GM19372 (cell line): ENCODE results near the gene MARK2.
A peak's percentile ranks its signal among the peaks of the same experiment; 100 is the strongest.
"Not testable (repeated sequence)": the region's sequence is repeated elsewhere in the genome, so short reads cannot be mapped to it uniquely, and the experiment has no call there.

Experiments
- ATAC-seq: cut with Tn5 transposase; IDR thresholded peaks from one replicate; pipeline ENCODE4 v1.9.1; 2021; ENCODE audit warnings: mild to moderate bottlenecking, low read depth, moderate library complexity; ENCODE audit not compliant: unreplicated experiment

MARK2 gene

DNA sequence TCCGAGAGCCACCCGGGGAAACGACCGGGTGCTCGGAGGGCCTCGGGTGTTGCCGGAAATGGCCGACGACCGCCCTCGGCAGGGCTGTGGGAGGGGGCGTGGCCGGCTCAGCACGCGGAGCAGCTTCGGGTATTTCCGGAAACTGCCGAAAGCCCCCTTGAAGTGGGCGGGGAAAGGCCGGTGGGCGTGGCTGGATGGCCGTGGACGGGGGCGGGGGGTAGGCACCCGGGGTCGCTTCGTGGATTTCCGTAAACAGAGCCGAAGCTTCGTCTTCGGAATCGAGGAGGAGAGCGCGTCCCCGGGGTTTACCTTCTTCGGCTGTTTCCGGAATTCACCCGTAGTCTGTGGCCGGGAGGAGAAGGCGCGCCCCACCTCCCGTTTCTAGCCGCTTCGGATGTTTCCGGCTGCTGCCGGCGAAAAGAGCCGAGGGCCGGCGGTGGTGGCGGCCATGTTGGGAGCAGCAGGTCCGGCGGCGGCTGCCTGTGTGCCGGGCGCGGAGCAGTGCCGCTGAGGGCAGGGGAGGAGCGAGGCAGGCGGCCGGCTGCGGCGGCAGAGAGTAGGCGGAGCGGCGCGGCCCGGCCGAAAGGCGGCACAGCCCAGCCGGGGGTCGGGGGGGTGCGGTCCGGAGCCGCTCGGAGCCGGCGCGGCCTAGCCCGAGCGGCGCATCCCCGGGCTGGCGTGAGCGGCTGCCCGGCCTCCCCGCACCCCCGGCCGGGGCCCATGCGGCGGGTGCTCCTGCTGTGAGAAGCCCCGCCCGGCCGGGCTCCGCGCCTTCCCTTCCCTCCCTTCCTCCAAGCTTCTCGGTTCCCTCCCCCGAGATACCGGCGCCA, at the start of gene MARK2:
Gene MARK2 (plus strand): TSS at position 433 of the 830 bp plus-strand sequence. CDS start 397 bp downstream, at position 830.
- ATAC-seq, result peak; percentile 80

DNA sequence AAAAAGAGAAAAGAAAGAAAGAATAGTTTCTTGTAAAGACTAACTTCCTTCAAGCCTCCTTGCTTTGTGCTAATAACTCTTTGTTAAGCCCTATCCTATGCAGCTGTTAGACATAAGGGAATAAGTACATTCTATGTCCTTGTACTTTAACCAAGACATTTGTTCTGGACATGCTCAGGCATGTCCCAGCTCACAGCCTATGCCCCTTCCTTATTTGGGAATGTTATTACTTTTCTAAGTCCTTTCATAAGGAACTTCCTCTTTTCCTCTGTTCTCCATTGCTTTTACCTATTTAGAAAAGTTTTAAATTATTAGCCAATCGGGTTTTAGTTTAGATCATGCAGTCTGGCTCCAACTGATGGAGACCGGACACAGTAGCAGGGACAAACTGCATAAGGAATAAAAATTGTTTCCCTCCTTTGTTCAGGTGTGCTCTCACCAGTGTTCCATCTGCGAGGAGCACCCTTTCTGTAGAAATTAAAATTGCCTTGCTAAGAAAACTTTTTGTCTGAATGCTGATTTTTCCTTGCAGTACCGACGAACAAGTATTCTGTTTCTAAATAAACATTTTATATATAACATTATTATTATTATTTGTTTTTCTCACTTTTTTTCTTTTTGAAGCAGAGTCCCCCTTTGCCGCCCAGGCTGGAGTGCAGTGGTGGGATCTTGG, 47.3 kb upstream of the MARK2 start:
- ATAC-seq, result no peak

DNA sequence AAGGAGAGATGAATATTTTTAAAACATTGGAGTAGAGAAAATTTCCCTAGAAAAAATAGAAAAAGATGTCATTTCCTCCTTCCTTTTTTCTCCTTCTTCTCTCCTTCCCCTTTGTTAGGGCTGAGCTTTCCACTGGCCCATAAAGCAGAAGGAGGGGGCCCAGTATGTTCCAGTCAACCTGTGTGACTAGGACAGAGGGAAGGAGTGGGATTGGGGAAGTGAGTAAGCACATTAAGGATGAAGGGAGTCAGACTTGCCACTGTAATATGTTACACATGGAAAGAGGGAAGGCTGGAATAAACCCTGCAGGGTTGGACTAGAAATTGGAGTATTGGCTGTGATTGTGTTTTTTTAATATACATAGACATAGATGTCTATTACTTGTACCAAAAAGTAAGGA, 45.7 kb upstream of the MARK2 start:
- no peak for ATAC-seq

DNA sequence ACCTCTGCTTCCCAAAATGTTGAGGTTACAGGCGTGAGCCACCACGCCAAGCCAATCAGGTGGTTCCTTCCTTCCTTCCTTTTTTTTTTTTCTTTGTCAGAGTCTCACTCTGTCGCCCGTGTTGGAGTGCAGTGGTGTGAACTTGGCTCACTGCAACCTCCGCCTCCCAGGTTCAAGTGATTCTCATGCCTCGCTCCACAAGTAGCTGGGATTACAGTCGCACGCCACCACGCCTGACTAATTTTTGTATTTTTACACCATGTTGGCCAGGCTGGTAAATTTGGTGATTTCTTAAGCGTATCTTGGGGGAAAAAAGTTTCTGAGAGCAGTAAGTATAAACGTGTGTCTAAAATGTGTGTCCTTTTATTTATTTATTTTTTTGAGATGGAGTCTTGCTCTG, 43.8 kb upstream of the MARK2 start:
- ATAC-seq, result no peak

DNA sequence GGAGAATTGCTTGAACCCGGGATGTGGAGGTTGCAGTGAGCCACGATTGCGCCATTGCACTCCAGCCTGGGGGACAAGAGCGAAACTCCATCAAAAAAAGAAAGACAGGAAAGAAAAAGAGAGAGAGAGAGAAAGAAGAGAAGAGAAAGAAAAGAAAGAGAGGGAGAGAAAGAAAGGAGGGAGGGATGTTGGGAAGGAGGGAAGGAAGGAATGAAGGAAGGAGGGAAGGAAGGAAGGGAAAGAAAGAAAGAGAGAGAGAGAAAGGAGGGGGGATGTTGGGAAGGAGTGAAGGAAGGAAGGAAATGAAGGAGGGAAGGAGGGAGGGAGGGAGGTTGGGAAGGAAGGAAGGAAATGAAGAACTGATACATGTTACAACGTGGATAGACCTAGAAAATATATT, 38.0 kb upstream of the MARK2 start:
- no peak for ATAC-seq

DNA sequence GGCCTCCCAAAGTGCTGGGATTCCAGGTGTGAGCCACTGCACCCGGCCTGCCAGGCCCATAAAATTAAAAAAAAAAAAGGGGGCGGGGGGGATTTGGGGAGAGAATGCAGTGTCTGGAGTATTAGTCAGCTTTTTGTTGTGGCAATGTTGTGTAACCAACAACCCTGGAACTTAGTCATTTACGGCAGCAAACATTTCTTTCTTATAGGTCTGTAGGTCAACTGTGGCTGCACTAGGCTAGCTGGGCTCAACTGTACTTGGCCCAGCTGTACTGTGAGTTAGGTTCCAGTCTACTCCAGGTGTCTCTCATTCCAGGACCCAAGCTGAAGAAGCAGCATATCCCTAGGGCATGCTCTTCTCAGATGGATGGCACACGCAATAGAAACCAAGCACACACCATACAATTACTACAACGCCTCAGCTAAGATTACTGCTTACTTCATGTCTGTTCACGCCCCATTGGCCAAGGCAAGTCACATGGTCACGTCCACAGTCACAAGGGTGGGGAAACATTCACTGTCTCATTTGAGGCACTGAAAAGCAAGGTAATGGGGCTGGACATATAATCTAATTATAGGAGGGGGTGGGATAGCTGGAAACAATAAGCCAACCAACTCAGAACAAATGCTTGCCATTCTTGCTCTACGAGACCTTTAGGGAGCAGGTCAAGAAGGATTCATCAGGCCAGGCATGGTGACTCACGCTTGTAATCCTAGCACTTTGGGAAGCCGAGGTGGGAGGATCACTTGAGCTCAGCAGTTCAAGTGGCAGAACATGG, 36.1 kb upstream of the MARK2 start:
- ATAC-seq, result no peak

DNA sequence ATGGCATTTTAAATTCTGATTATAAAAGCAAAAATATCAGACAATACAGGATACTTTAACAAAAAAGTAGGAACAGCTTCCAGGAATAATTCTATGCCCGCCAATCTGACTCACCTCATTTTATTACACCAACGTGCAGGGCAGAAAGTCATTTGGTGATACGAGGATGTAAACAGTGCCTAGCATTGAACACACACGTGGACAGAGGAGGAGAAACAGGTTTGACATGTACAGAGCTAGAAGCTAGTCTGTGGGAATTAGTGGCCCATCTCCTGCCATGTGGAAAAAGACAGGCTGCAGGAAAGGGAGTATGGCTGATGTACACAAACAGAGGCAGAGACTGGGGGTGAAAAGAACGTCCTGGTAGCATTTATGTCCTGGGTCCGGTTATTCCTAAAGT, 34.7 kb upstream of the MARK2 start:
- ATAC-seq, result no peak

DNA sequence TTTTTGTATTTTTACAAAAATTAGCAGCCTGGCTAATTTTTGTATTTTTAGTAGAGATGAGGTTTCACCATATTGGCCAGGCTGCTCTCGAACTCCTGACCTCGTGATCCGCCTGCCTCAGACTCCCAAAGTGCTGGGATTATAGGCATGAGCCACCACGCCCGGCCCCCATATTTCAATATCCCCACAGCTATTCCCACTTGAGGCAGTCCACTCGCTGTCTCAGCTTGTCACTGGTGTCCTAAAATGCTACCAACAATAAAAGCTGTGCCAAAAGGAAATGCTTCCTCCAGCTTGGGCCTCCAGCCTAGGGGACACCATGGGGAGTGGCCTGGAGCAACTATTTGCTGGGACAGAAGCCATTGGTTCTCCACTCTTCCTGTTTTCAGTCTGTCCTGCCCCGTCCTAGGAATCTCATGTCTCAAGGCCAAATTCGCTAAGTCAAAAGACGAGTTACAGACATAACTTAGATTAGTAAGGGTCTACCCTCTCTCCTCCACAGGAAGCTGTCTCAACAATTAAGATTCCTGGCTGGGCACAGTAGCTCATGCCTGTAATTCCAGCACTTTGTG, 33.0 kb upstream of the MARK2 start:
- ATAC-seq, result no peak

DNA sequence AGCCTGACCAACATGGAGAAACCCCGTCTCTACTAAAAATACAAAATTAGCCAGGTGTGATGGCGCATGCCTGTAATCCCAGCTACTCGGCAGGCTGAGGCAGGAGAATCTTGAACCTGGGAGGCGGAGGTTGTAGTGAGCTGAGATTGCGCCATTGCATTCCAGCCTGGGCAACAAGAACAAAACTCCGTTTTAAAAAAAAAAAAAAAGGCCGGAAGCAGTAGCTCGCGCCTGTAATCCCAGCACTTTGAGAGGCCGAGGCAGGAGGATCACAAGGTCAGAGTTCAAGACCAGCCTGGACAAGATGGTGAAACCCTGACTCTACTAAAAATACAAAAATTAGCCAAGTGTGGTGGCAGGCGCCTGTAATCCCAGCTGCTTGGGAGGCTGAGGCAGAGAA, 28.5 kb upstream of the MARK2 start:
- ATAC-seq, result not testable (repeated sequence)

DNA sequence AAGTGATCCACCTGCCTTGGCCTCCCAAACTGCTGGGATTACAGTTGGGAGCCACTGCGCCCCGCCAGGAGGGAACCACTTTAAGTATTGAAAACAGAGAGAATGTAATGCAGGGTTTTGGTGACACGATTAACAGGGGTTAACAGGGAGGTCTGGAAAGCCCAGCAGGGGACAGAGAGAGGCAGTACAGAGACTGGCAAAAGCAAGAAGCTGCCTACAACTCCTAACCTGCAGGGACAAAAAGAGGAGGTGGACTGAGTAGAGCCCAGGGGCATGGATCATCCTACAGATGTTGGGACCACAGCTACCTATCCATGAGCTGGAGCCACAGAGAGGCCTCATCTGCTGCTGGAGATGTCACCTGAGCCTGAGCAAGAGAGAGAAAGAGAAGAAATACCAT, 27.4 kb upstream of the MARK2 start:
- no peak for ATAC-seq

DNA sequence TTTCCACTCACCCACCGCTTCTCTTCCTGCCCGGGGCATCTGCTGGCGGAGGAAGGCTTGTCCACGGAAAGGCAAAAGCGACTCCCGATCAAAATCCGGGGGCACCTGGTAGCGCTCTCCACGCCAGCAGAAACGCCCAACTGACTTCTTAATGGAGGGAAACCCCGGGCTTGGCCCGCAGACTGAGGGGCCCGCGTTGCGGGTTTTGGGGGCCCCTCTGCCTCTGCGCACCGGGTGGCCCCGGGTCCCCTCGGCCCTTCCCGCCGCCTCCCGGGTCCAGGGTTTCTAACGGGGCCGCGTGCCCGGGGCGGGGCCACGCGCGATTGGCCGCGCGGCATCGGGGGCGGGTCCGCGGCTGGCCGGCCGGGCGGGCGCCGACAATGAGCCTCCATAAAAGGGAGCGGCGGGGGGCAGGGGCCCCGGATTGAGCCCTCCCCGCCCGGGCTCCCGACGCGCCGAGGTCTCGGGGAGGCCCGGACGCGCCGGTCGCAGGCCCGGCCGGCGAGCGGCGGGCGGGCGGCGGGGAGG, 25.8 kb upstream of the MARK2 start, which contains the start of gene SPINDOC:
Gene SPINDOC (plus strand): TSS at position 422 of the 528 bp plus-strand sequence. CDS start 231 bp downstream, outside the sequence.
- ATAC-seq, result peak; percentile 77

DNA sequence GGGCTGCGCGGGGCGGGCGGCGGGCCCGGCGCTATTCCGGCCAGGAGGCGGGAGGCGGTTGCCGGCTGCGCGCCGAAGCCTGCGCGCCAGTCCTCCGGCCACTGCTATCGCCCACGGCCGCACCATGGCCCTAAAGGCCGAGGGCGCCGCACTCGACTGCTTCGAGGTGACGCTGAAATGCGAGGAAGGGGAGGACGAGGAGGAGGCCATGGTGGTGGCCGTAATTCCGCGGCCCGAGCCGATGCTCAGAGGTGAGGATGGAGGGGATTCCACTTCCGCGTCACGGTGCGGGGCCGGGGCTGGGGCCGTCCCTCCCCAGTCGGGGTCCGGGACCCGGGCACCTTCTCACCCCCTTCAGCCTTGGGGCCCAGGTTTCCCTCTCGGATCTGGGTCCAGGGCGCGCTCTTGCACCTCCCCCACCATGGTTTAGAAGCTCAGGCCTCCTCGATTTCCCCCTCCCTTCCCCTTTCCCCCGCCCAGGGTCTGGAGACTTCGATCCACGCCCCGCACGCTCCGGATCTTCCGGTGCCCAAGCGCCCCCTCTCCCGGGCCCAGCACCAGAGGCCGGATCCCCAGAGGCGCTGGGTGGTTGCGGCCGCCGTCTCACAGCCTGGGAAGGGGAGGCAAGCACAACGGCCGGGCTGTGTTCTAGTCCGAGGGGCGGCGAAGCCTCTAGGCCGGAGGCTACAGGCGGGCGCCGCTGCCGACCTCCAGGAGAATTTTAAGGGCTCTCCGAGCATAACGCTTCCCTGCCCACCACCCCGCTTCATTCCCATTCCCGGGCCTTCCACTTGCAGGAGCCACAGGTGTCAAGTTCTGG, 25.1 kb upstream of the MARK2 start:
- ATAC-seq, result peak; percentile 50

DNA sequence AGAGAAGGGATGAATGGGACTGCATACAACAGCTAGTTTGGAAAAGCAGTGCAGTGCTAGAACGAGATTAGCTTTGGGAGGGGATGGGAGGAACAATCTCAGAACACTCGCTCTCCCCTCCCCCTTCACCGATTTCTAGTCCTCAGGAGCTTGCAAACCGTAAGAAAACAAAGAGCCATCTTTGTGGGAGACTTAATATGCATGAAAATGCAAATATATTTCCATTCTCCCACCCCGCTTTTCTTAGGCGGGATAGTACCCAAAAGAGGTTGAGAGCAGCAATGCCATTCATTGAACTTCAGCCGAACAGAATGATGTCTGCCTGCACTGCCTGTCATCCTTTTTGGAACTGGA, 24.6 kb upstream of the MARK2 start:
- ATAC-seq, result no peak

DNA sequence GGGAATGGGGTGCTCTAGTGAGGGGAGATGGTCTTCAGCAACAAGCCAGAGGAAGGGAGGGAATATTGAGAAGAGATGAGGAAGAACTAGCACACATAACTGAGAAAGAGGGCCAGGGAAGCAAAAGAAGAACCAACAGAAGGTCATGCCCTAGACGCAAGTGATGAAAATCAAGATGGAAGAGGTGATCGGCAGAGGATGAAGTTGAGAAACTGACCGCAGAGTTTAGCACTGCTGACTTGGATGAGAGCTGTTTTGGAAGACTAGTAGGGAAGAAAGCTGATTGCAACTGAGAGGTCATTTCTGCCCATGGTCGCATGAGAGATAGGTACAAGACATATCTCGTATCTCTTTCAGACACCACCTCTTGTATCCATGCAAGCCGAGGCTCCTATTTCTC, 22.7 kb upstream of the MARK2 start:
- ATAC-seq, result no peak

DNA sequence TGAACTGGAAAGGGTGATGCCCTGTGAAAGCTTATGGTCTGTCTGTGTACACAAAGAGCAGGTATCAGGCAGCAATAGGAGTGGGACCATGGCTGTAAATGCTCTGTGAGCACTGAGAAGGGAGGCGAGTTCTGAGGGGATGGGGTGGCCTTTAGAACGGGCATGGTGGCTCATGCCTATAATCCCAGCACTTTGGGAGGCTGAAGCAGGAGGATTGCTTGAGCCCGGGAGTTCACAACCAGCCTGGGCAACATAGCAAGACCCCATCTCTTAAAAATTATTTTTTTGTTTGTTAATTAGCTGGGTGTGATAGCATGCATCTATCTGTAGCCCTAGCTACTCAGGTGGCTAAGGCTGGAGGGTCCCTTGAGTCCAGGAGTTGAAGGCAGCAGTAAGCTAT, 22.2 kb upstream of the MARK2 start:
- ATAC-seq, result no peak

DNA sequence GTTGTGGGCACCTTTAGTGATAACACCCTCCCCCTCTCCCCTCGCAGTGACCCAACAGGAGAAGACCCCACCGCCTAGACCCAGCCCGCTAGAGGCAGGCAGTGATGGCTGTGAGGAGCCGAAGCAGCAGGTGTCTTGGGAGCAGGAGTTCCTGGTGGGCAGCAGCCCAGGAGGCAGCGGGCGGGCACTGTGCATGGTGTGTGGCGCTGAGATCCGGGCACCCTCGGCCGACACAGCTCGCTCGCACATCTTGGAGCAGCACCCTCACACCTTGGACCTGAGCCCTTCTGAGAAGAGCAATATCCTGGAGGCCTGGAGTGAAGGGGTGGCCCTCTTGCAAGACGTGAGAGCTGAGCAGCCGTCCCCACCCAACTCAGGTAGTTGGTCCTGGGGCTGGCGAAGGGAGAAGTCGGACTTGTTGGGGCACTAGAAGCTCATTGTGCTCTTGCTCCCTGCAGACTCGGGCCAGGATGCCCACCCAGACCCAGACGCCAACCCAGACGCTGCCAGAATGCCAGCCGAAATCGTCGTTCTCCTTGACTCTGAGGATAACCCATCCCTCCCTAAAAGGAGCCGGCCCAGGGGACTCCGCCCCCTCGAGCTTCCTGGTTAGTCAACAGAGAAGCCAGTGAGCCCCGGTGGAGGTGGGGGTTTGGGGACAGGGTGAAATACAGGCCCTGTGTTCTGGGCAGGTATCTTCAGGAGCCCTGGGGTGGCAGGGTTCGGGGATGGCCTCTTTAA, 21.0 kb upstream of the MARK2 start:
- no peak for ATAC-seq

DNA sequence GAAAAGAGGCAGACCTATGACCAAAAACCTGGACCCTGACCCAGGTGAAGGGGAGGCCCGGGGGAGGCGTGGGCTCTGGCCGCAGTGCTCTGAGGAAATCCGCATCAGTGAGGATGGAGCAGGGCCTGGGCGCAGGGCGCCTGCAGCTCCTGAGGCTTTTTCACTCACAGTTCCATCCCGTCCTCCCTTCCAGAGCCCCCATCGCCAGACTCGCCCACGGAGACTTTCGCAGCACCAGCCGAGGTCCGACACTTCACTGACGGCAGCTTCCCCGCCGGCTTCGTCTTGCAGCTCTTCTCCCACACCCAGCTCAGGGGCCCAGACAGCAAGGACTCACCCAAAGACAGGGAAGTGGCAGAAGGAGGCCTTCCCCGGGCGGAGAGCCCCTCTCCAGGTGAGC, 20.3 kb upstream of the MARK2 start:
- ATAC-seq, result no peak

DNA sequence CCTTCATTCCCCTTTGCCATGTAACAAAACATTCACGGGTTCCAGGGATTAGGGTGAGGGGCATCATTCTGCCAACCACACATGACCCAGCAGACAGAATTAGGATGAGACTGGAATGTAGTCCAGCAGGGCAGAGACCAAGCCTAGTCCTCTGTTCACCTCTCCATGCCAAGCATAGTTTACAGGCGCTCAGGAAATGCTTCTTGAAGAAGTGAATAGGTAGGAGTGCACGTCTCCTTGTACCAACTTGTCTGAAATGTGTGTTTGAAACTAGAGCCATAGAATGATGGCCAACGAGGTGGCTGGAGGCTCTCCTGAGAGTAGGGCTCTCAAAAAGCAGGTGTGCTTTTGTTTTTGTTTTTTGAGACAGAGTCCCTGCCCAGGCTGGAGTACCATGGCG, 17.5 kb upstream of the MARK2 start:
- no peak for ATAC-seq
